Measurements from ENCODE around the gene GRK1.
"Not testable (repeated sequence)": the region's sequence is repeated elsewhere in the genome, so short reads cannot be mapped to it uniquely, and the experiment has no call there.

GRK1 gene

GRCh38 chr13:113666951-113667701, at the start of gene GRK1:
GRK1 (plus strand) TSS chr13:113667219; CDS start chr13:113667387, 168 bp downstream.
- no peak for DNase-seq

GRCh38 chr13:113617961-113618360, 49.1 kb upstream of the GRK1 start:
- DNase-seq: no peak

- DNase-seq: no peak
These were observed 48.6 kb upstream of the GRK1 start for GRCh38 chr13:113618455-113618854.

- DNase-seq: no peak
These were observed 46.8 kb upstream of the GRK1 start for GRCh38 chr13:113620036-113620796.

GRCh38 chr13:113621046-113621445, 46.0 kb upstream of the GRK1 start:
- no peak for DNase-seq

- not testable (repeated sequence) for DNase-seq
These were observed 45.5 kb upstream of the GRK1 start for GRCh38 chr13:113621498-113621897.

GRCh38 chr13:113621986-113622550, 45.0 kb upstream of the GRK1 start:
- DNase-seq: not testable (repeated sequence)

GRCh38 chr13:113622791-113623490, 44.1 kb upstream of the GRK1 start:
- DNase-seq: no peak

GRCh38 chr13:113623491-113624234, 43.4 kb upstream of the GRK1 start:
- DNase-seq: no peak

- DNase-seq: no peak
These were observed 42.8 kb upstream of the GRK1 start for GRCh38 chr13:113624235-113624587.

- DNase-seq: not testable (repeated sequence)
These were observed 42.2 kb upstream of the GRK1 start for GRCh38 chr13:113624640-113625304.

- DNase-seq: no peak
These were observed 40.9 kb upstream of the GRK1 start for GRCh38 chr13:113625965-113626721.

GRCh38 chr13:113627136-113627535, 39.9 kb upstream of the GRK1 start:
- no peak for DNase-seq

GRCh38 chr13:113628291-113629270, 38.4 kb upstream of the GRK1 start:
- DNase-seq: no peak

- no peak for DNase-seq
These were observed 37.2 kb upstream of the GRK1 start for GRCh38 chr13:113629866-113630265.

GRCh38 chr13:113630296-113630695, 36.7 kb upstream of the GRK1 start:
- no peak for DNase-seq

GRCh38 chr13:113630804-113631203, 36.2 kb upstream of the GRK1 start:
- no peak for DNase-seq

GRCh38 chr13:113631341-113632095, 35.5 kb upstream of the GRK1 start:
- no peak for DNase-seq

All from NCI-H187 treated with DMSO at 0.1 percent for 48 hours (cell line).